Uterus (tissue), 4 donors: ENCODE measurements around the gene PIP4K2B. TPM values are rescaled to one million over a fixed set of nuclear protein-coding genes. Genes with fewer than 3 reads are reported as not detected.
A peak's percentile ranks its signal among the peaks of the same experiment; 100 is the strongest.

Experiments used
- DNase-seq, 2 donors: peaks; one replicate each; pipeline ENCODE4 v3.0.0-alpha.2; 2019 to 2020
- H3K27ac ChIP-seq, 2 donors: fragments of 200-600 bp; sonication (generic); 1 replicate in 1 of 2; 2 replicates in 1 of 2; pipeline ENCODE4 v1.5.1; 2016 to 2018
- H3K27me3 ChIP-seq, 2 donors: fragments of 200-600 bp; sonication (generic); one replicate each; pipeline ENCODE4 v1.5.1; 2018 to 2019; ENCODE audit warnings: control low read depth in 1 of 2
- H3K36me3 ChIP-seq, 2 donors: fragments of 200-600 bp; sonication (generic); one replicate each; pipeline ENCODE4 v1.5.1; 2019; ENCODE audit warnings: control low read depth in 1 of 2
- H3K4me1 ChIP-seq, 2 donors: fragments of 200-600 bp; sonication (generic); one replicate each; pipeline ENCODE4 v1.5.1; 2018 to 2019; ENCODE audit warnings: control low read depth in 1 of 2
- H3K4me3 ChIP-seq, 2 donors: fragments of 200-600 bp; sonication (generic); 1 replicate in 1 of 2; 2 replicates in 1 of 2; pipeline ENCODE4 v1.5.1; 2018 to 2019; ENCODE audit warnings: mild to moderate bottlenecking in 1 of 2
- H3K9me3 ChIP-seq, 2 donors: fragments of 200-600 bp; sonication (generic); one replicate each; pipeline ENCODE4 v1.5.1; 2019; ENCODE audit warnings: control low read depth in 1 of 2
- CTCF ChIP-seq, 4 experiments: fragments of 200-600 bp in 2 of 4; fragments of 450-650 bp in 2 of 4; sonication (generic) in 2 of 4; IDR thresholded peaks; one replicate each; pipeline ENCODE4 v1.5.1; 2016 to 2019; ENCODE audit warnings: antibody characterized with exemption in 4 of 4, mild to moderate bottlenecking in 2 of 4, moderate library complexity in 1 of 4
- POLR2A ChIP-seq, 2 donors: fragments of 450-650 bp; IDR thresholded peaks; one replicate each; pipeline ENCODE4 v1.6.1; 2016; ENCODE audit warnings: antibody characterized with exemption in 2 of 2, mild to moderate bottlenecking in 1 of 2, moderate library complexity in 1 of 2
- intact Hi-C: fragments of 100-400 bp; cut with DNase I; formaldehyde crosslinking; loops from one replicate; pipeline ENCODE4 v1.15.1; 2023; ENCODE audit warnings: low total_unique reads
- total RNA-seq, 4 donors: library from RNA; depleted of rRNA in 3 of 4; stranded (reverse); fragments of >200 nt in 3 of 4; gene quantifications; one replicate each; pipeline versions ENCODE4 v1.1.0 to v1.2.4, GENCODE V29; 2014 to 2023
- donor health status: DM: yes; HTN: yes; CAD: no.

The PIP4K2B gene
- total RNA-seq, 4 donors from 2014 or later: 23.2 to 89.5 (median 42.3) TPM

DNA sequence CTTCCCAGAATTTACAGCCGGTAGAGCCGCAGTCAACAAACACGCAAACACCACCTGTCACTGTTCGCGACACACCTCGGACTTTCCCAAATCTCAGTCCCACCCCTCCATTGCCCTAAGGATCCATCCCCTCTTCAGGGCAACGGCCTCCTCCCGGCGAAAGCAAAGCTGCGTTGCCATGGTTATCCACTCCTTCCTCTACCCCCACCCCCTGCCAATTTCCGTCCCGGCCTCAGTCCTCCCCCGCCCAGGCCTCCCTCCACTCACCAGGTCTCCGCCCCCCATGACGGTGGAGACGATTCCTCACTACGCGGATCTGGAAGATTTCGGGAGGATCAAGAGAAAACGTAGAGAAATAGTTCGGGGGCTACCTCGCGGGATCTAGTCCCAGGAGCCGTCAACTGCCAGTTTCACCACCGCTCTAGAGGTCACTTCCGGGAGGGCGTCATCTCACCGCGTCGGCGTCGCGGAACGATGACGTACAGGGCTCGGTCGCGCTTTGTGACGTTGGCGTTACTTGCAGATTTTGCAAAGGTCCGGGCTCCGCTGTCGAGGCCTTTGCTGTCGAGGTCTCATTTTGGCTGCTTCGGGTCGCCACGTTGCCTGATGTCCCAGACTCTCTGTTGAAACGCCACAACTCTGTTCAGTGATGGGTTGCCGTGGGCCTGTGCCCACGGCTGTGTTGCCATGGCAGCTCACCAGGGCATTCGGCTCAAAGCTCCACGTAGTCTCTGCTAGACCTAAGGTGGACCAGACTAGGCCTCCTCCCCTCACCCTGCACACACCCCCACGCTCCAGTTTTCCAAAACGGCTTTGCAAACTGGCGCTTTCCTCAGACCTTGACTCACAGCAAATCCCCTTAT, 25.8 kb upstream of the PIP4K2B start, which contains the start of gene CWC25:
CWC25 (minus strand) TSS at position 423 of the 863 bp plus-strand sequence; CDS start at position 285, 138 bp downstream.
- intact Hi-C loops: no loop called here
- Histone ChIP-seq H3K4me1 (peaks cover 9 to 10% of the 10 kb centered on the region in 2 donors), H3K9me3 (no peaks in the 10 kb centered on the region), H3K4me3 (peak within 1 kb of the TSS; percentile 76 to 81), H3K27me3 (no peaks in the 10 kb centered on the region), H3K27ac (peak within 1 kb of the TSS; percentile 91 to 93), H3K36me3 (no peaks in the 10 kb centered on the region)
- TF ChIP-seq POLR2A (IDR thresholded peaks at IDR 0.05) (peak; percentile 81 to 87), CTCF (IDR thresholded peaks at IDR 0.05) (peak in 1 of 4 experiments; percentile 37)
- peak; percentile 94 to 98 for DNase-seq

GRCh38 chr17:38815576-38816193, 16.3 kb upstream of the PIP4K2B start:
- intact Hi-C loops: no loop called here
- Histone ChIP-seq H3K27ac (no peak overlapping the region), H3K36me3 (no peaks in the 10 kb centered on the region), H3K27me3 (no peaks in the 10 kb centered on the region), H3K4me1 (no peaks in the 10 kb centered on the region), H3K4me3 (no peak overlapping the region), H3K9me3 (no peaks in the 10 kb centered on the region)
- no peak for DNase-seq
- no peak for TF ChIP-seq POLR2A (IDR thresholded peaks at IDR 0.05)
- no peak for TF ChIP-seq CTCF (IDR thresholded peaks at IDR 0.05)

DNA sequence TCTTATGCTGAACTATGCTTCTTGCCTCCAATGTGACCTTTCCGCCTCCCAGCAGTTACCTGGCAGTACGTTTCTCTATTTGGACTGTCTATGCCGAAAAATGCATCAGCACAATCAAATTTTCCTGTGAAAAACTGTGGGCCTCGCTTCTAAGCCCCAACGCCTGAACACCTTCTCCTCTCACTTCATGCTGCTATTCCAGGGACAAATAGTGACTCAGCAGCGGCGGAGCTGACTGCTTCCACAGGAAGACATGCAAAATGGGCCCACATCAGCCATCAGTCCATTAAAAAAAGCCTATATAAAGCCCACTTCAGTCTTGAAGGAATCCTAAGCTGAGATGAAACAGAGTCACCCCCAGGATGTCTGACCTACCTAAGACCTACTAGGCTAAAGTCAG, 10.5 kb upstream of the PIP4K2B start:
- DNase-seq: no peak
- Histone ChIP-seq H3K9me3 (no peaks in the 10 kb centered on the region), H3K27me3 (no peaks in the 10 kb centered on the region), H3K4me1 (no peaks in the 10 kb centered on the region), H3K27ac (no peak overlapping the region), H3K4me3 (no peak overlapping the region), H3K36me3 (no peaks in the 10 kb centered on the region)
- TF ChIP-seq CTCF (IDR thresholded peaks at IDR 0.05) (no peak), POLR2A (IDR thresholded peaks at IDR 0.05) (no peak)
- intact Hi-C loops: no loop called here

DNA sequence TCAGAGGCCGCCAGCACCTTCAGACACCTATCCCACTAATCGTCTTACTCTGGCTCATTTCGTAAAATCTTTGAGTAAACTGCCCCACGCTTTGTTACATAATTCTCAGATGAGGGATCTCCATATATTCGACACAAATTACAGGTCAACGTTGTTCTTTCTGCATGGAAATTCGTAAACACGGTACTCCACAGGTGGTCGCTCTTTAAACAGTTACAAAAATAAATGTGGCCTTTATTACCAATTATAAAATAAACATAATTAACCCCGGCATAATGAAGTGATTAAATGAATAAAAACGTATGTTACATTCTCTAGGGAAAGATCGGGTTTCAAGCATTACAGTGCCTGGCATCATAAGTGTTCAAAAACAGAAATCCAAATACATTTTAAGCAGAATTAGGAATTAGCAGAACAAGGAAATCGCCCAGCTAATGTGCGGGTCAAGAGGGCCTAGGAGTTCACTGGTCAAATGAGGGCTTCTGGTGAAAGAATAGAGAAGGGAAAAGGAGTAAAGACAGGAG, 943 bp upstream of the PIP4K2B start:
- H3K36me3 ChIP-seq: no peaks in the 10 kb centered on the region
- no peaks in the 10 kb centered on the region for H3K27me3 ChIP-seq
- peaks cover 5 to 14% of the 10 kb centered on the region in 2 donors for H3K4me1 ChIP-seq
- intact Hi-C loops: no loop called here
- peak overlapping the region; percentile 54 to 76 for H3K4me3 ChIP-seq
- no peaks in the 10 kb centered on the region for H3K9me3 ChIP-seq
- H3K27ac ChIP-seq: peak overlapping the region; percentile 99 to 100
- no peak for DNase-seq
- TF ChIP-seq POLR2A (IDR thresholded peaks at IDR 0.05): no peak
- no peak for TF ChIP-seq CTCF (IDR thresholded peaks at IDR 0.05)
